Measurements from ENCODE around the gene CCDC82.

The CCDC82 gene

GRCh38 chr11:96313163-96313562, 76.5 kb downstream of the CCDC82 start:
- DNase-seq (ENCODE audit: extremely low read depth, low read depth): no peak
- TF ChIP-seq, protein P1, sequence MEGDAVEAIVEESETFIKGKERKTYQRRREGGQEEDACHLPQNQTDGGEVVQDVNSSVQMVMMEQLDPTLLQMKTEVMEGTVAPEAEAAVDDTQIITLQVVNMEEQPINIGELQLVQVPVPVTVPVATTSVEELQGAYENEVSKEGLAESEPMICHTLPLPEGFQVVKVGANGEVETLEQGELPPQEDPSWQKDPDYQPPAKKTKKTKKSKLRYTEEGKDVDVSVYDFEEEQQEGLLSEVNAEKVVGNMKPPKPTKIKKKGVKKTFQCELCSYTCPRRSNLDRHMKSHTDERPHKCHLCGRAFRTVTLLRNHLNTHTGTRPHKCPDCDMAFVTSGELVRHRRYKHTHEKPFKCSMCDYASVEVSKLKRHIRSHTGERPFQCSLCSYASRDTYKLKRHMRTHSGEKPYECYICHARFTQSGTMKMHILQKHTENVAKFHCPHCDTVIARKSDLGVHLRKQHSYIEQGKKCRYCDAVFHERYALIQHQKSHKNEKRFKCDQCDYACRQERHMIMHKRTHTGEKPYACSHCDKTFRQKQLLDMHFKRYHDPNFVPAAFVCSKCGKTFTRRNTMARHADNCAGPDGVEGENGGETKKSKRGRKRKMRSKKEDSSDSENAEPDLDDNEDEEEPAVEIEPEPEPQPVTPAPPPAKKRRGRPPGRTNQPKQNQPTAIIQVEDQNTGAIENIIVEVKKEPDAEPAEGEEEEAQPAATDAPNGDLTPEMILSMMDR (IDR thresholded peaks at IDR 0.05; ENCODE audit: low read depth, low read length): no peak

DNA sequence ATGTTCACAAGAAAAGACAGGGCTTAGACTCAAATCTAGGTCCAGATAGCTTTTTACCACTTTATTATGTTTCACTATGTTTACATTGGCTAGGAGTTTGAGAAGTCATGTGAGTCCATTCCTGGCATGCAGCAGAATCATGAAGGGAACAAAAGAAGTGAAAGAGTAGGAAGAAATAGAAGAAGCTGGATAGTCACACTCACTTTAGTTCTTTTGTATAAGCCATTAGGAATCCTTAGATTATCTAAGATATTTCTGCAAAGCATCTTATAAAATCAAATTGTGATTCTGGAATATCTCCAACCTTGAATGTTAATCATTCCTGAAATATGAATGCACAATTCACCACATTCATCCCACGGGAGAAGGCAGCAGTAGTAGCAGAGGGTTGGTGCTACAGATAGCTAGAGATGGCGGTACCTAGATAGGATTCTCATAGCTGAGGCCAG, 78.6 kb downstream of the CCDC82 start:
- DNase-seq (ENCODE audit: extremely low read depth, low read depth): peak; percentile 32
- TF ChIP-seq, protein P1 (IDR thresholded peaks at IDR 0.05; ENCODE audit: low read depth, low read length): no peak

GRCh38 chr11:96310236-96310635, 79.5 kb downstream of the CCDC82 start:
- TF ChIP-seq, protein P1 (IDR thresholded peaks at IDR 0.05; ENCODE audit: low read depth, low read length): no peak
- no peak for DNase-seq (ENCODE audit: extremely low read depth, low read depth)

- no peak for DNase-seq (ENCODE audit: extremely low read depth, low read depth)
- TF ChIP-seq, protein P1 (IDR thresholded peaks at IDR 0.05; ENCODE audit: low read depth, low read length): no peak
These were observed 80.1 kb downstream of the CCDC82 start for GRCh38 chr11:96309643-96310017.

DNA sequence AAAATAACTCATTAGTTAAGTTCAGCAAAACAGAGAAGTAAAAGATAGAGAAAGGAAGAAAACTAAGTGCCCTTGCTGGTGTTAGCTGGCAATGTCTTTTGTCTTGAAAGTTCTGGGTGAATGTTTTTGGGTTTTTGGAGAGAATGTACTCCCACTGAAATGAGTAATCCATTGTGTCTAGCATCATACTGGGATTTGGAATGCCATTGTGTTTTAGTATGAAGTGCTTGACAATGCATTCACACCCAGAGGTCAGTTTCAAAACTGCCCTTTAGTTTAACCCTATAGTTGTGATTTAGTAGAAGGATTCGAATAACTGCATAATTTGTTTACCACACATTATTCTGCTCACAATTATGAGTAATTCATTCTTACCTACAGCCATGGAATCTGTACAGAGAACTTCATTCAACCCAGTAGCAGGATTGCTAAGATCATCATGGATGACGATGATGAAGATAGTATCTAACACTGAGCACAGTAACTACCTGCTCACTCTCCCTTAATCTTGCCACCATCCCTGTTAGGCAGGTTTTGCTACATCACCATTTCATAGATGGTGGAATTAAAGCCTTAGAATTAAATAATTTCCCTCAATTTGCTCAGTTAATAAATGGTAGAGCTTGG, 80.6 kb downstream of the CCDC82 start:
- TF ChIP-seq, protein P1 (IDR thresholded peaks at IDR 0.05; ENCODE audit: low read depth, low read length): no peak
- no peak for DNase-seq (ENCODE audit: extremely low read depth, low read depth)

GRCh38 chr11:96307776-96308140, 82.0 kb downstream of the CCDC82 start:
- TF ChIP-seq, protein P1 (IDR thresholded peaks at IDR 0.05; ENCODE audit: low read depth, low read length): no peak
- DNase-seq (ENCODE audit: extremely low read depth, low read depth): peak; percentile 68

DNA sequence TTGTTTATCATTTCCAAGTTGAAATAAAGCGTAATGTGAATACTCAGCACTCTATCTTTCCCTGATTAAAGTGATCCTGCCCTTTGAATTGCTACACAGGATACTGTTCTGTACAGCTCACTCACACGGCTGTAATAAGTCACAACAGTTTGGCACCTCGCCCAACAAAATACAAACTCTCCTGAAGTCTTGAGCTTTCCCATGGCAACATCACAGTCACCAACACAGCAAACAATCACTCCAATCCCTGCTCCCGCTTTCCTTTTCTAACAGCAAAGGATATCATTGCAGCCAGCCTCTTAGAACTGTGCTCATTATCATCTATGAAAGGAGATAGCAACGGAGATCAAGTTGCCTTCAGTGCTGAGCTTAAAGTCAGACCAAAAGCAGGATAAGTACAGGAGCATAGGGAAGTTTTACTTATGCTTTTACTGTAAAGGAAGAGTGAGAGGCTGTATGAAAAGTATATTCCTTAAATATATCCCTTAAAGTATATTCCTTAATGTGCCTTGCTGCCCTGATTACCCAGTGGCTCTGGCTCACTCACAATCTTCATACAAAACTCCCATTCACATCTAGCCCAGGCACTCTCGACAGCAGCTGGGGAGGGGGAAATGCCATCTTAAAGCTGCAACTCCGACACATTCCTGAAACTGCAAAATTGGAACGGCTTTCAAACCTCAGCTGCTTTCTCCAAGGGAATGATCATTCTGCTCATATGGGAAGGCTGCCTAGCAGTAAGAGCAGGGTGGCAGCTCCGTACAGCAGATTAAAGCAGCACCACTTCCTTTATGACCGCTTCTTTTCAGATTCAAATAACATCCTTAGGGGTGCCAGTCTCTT, 82.6 kb downstream of the CCDC82 start:
- TF ChIP-seq, protein P1 (IDR thresholded peaks at IDR 0.05; ENCODE audit: low read depth, low read length): no peak
- DNase-seq (ENCODE audit: extremely low read depth, low read depth): peak; percentile 95

All from AG09319 (cell line).